PC-3 (cell line): Measurements from ENCODE around the gene OPTC. TPM values are rescaled to one million over a fixed set of nuclear protein-coding genes. Genes with fewer than 3 reads are reported as not detected.
A peak's percentile ranks its signal among the peaks of the same experiment; 100 is the strongest.

ENCODE experiments used
- ATAC-seq: fragments of 200-7000 bp; cut with Tn5 transposase; 2 replicates; pipeline ENCODE4 v1.9.1; 2020; ENCODE audit warnings: mild to moderate bottlenecking, moderate library complexity
- BruUV-seq: library from RNA; stranded (reverse); fragments of 400-500 nt; replicated peaks from 2 replicates; lab custom pipeline; 2021; lab: Mats Ljungman, UMichigan
- CTCF ChIA-PET: fragments of 300-600 bp; sonication (Branson Sonifier 250); formaldehyde crosslinking; loops from one replicate; lab custom pipeline; 2022; ENCODE audit warnings: antibody characterized with exemption; lab: Charles Lee
- POLR2A ChIA-PET: fragments of 300-600 bp; sonication (Branson Sonifier 250); formaldehyde crosslinking; loops from one replicate; lab custom pipeline; 2022; ENCODE audit warnings: antibody characterized with exemption; ENCODE audit not compliant: unreplicated experiment; lab: Charles Lee
- DNase-seq: peaks from one replicate; pipeline ENCODE4 v3.0.0-alpha.2; 2015
- H2AFZ ChIP-seq: fragments of 300-600 bp; sonication (generic); 2 replicates; pipeline ENCODE4 v1.6.0; 2016; ENCODE audit warnings: antibody characterized with exemption, low read length
- H3F3A ChIP-seq: fragments of 300-600 bp; sonication (generic); one replicate; pipeline ENCODE4 v1.6.0; 2017; ENCODE audit warnings: antibody characterized with exemption, low read length, control low read depth, mild to moderate bottlenecking; ENCODE audit not compliant: unreplicated experiment
- H3K27ac ChIP-seq: fragments of 300-600 bp; sonication (generic); 2 replicates; pipeline ENCODE4 v1.5.1; 2016; ENCODE audit warnings: mild to moderate bottlenecking, low read length
- H3K27me3 ChIP-seq: fragments of 300-600 bp; sonication (generic); 2 replicates; pipeline ENCODE4 v1.6.1; 2016; ENCODE audit warnings: low read length, mixed read lengths
- H3K36me3 ChIP-seq: fragments of 300-600 bp; sonication (generic); 2 replicates; pipeline ENCODE4 v1.6.1; 2016; ENCODE audit warnings: low read depth, mixed run types, low read length, mixed read lengths
- H3K4me1 ChIP-seq: fragments of 300-600 bp; sonication (generic); 2 replicates; pipeline ENCODE4 v1.5.1; 2016; ENCODE audit warnings: low read length; ENCODE audit not compliant: insufficient read depth
- H3K4me2 ChIP-seq: fragments of 300-600 bp; sonication (generic); 2 replicates; pipeline ENCODE4 v1.6.0; 2016; ENCODE audit warnings: low read length
- H3K4me3 ChIP-seq: fragments of 300-600 bp; sonication (generic); 2 replicates; pipeline ENCODE4 v1.5.1; 2016; ENCODE audit warnings: mild to moderate bottlenecking, low read length, mixed read lengths
- H3K79me2 ChIP-seq: fragments of 300-600 bp; sonication (generic); 2 replicates; pipeline ENCODE4 v1.6.1; 2017; ENCODE audit warnings: low read length, mixed read lengths
- H3K9ac ChIP-seq: fragments of 300-600 bp; sonication (generic); 2 replicates; pipeline ENCODE4 v1.6.0; 2016; ENCODE audit warnings: mild to moderate bottlenecking, low read length
- H3K9me2 ChIP-seq: fragments of 300-600 bp; sonication (generic); replicated peaks from 2 replicates; pipeline ENCODE4 v1.6.1; 2016; ENCODE audit warnings: mixed run types, low read length, mixed read lengths
- H3K9me3 ChIP-seq: fragments of 300-600 bp; sonication (generic); 2 replicates; pipeline ENCODE4 v1.6.1; 2016; ENCODE audit warnings: low read length, mixed read lengths
- H4K20me1 ChIP-seq: fragments of 300-600 bp; sonication (generic); 2 replicates; pipeline ENCODE4 v1.6.1; 2016; ENCODE audit warnings: low read length, mixed read lengths
- CTCF ChIP-seq: fragments of 300-600 bp; sonication (generic); conservative IDR thresholded peaks from 2 replicates; pipeline ENCODE4 v1.5.1; 2017; ENCODE audit warnings: antibody characterized with exemption, low read depth, mild to moderate bottlenecking, low read length
- EZH2 ChIP-seq: fragments of 300-600 bp; sonication (generic); IDR thresholded peaks from one replicate; pipeline ENCODE4 v1.6.1; 2017; ENCODE audit warnings: antibody characterized with exemption, mild to moderate bottlenecking, low read length; ENCODE audit not compliant: unreplicated experiment
- EZH2phosphoT487 ChIP-seq: fragments of 300-600 bp; sonication (generic); IDR thresholded peaks from 2 replicates; pipeline ENCODE4 v1.6.1; 2018; ENCODE audit warnings: mild to moderate bottlenecking, antibody characterized with exemption, low read length, borderline replicate concordance
- intact Hi-C: fragments of 100-400 bp; cut with micrococcal nuclease; formaldehyde crosslinking; loops from 2 replicates; pipeline ENCODE4 v1.9.0; 2023
- total RNA-seq: library from RNA; depleted of rRNA; stranded (reverse); fragments of >200 nt; gene quantifications from 2 replicates; pipeline ENCODE4 v1.2.3, GENCODE V29; 2014

The OPTC gene
- total RNA-seq, 1 experiment from 2014 or later = not detected

DNA sequence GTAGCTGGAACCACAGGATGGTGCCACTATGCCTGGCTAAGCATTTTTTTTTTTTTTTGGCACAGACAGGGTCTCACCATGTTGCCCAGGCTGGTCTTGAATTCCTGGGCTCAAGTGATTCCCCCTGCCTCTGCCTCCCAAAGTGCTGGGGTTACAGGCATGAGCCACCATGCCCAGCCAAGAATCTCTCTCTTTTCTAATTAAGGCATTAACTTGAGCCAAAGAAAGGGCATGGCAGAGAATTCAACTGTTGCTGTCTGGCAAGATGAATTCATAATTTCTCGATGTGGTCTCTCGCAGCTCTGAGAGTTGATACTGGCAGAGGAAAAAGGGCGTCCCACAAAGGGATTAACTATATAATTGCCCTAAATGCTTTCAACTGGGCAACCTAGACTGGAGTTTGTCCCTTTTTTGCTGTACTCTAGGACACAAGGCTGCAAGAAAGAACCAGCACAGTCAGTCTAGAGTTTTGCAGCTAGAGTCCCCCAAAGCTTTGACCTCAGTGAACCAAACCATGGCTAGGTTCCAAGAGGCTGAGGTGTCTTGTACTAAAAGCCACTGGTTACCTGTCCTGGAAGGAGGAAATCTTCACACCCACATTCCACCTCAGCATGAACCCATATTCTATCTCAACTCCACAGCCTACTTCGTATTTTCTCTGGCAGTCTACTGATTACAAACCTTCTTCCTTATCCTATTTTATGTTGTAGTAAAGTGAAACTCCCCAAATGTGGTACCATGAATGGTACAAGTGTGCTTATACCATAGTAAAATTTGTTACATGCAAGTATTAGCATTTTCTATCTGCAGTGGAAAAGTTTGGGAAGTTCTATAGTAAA is 51.2 kb downstream of the OPTC start:
- Histone ChIP-seq H3K79me2 (no peaks in the 10 kb centered on the region), H3K9me3 (no peaks in the 10 kb centered on the region), H3K9me2 (no peaks in the 10 kb centered on the region), H3K4me1 (peaks cover 37% of the 10 kb centered on the region), H3K4me3 (no peak overlapping the region), H3F3A (peaks cover 3% of the 10 kb centered on the region), H3K9ac (no peak overlapping the region), H3K4me2 (no peak overlapping the region), H3K27ac (no peak overlapping the region), H2AFZ (0 out of 2 replicates have a peak overlapping the region, but pooled peaks have one; percentile 9), H3K36me3 (no peaks in the 10 kb centered on the region), H4K20me1 (no peaks in the 10 kb centered on the region), H3K27me3 (no peaks in the 10 kb centered on the region)
- no peak for TF ChIP-seq EZH2phosphoT487
- TF ChIP-seq EZH2 = no peak
- TF ChIP-seq CTCF = no peak
- POLR2A ChIA-PET = no interaction called here
- CTCF ChIA-PET = no interaction called here
- no peak for ATAC-seq
- DNase-seq = no peak
- BruUV-seq = no TSS peak
- intact Hi-C loops = no loop called here

DNA sequence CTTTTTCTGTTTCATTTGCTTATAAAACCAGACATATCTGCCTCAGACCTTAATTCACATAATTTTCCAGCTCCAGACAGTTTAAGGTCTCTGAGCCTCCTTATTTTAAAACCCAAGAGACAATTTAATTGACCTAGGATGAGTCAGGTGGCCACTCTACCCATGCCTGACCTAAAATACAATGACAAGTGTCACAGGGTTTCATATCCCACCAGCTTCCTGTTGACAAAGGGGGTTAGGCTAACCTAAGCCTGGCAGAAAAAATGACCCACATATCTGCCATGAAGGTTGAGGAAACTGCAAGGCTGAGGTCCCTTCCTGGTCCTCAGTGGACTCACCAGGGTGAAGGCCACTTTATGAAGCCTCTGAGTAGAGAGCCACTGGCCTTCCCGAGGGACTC is 52.3 kb downstream of the OPTC start:
- no peak for DNase-seq
- H3K9ac ChIP-seq = no peak overlapping the region
- peaks cover 3% of the 10 kb centered on the region for H3F3A ChIP-seq
- intact Hi-C loops = no loop called here
- no peak for ATAC-seq
- no peak overlapping the region for H2AFZ ChIP-seq
- no peak overlapping the region for H3K4me3 ChIP-seq
- H3K4me1 ChIP-seq = peaks cover 41% of the 10 kb centered on the region
- POLR2A ChIA-PET = no interaction called here
- no peaks in the 10 kb centered on the region for H3K9me2 ChIP-seq
- TF ChIP-seq EZH2phosphoT487 (no peak), EZH2 (no peak), CTCF (no peak)
- no peaks in the 10 kb centered on the region for H3K79me2 ChIP-seq
- H3K27me3 ChIP-seq = no peaks in the 10 kb centered on the region
- H3K9me3 ChIP-seq = no peaks in the 10 kb centered on the region
- H4K20me1 ChIP-seq = no peaks in the 10 kb centered on the region
- no peak overlapping the region for H3K27ac ChIP-seq
- CTCF ChIA-PET = no interaction called here
- H3K36me3 ChIP-seq = no peaks in the 10 kb centered on the region
- H3K4me2 ChIP-seq = no peak overlapping the region
- BruUV-seq = no TSS peak

- Histone ChIP-seq H3K27ac (no peak overlapping the region), H4K20me1 (no peaks in the 10 kb centered on the region), H3K4me2 (no peak overlapping the region), H3K4me1 (peaks cover 46% of the 10 kb centered on the region), H3K9me2 (no peaks in the 10 kb centered on the region), H3K9ac (no peak overlapping the region), H3K4me3 (no peak overlapping the region), H3F3A (peaks cover 3% of the 10 kb centered on the region), H3K36me3 (no peaks in the 10 kb centered on the region), H3K9me3 (no peaks in the 10 kb centered on the region), H2AFZ (no peak overlapping the region), H3K79me2 (no peaks in the 10 kb centered on the region), H3K27me3 (no peaks in the 10 kb centered on the region)
- DNase-seq (no peak), ATAC-seq (no peak)
- intact Hi-C loops = no loop called here
- TF ChIP-seq CTCF (no peak), EZH2phosphoT487 (no peak), EZH2 (no peak)
- CTCF ChIA-PET = no interaction called here
- POLR2A ChIA-PET = no interaction called here
- BruUV-seq = no TSS peak
These were observed 53.2 kb downstream of the OPTC start for GRCh38 chr1:203547147-203547546.
